T-helper 2 cell treated with Interferon-gamma antibody and Interleukin-4, amounts not matched to agents 100 ng/mL and 5 ng/mL, for 36 hours (primary cell): ENCODE results near the gene PDLIM1. TPM values are rescaled to one million over a fixed set of nuclear protein-coding genes. Genes with fewer than 3 reads are reported as not detected.
"Not testable (repeated sequence)": the region's sequence is repeated elsewhere in the genome, so short reads cannot be mapped to it uniquely, and the experiment has no call there.

Source experiments
- intact Hi-C: fragments of 100-400 bp; cut with micrococcal nuclease; formaldehyde crosslinking; loops from one replicate; pipeline ENCODE4 v1.15.1; 2023
- total RNA-seq: library from RNA; stranded (reverse); gene quantifications from 2 replicates; pipeline ENCODE4 v1.2.3, GENCODE V29; 2022

PDLIM1 gene
- total RNA-seq, 1 donor from 2014 or later: 42.4 TPM

DNA sequence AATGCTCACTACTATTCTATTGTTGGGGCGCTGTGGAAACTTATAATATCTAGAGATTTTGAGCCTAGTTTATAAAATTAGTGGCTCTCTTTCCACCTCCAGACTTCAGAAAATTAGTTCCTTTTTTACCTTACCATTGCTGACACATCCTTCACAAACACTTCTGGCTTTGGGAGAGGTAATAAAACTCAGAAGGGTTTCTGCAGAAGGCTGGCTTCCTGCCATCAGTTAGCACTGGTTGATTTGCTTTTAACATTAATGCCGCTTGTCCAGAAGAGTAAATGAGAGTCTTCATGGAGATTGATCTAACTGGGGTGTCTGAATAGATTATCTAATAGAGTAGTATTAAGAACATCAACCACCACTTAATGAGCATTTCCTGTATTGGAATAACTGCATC lies 76.4 kb downstream of the PDLIM1 start:
- intact Hi-C loops: no loop called here

DNA sequence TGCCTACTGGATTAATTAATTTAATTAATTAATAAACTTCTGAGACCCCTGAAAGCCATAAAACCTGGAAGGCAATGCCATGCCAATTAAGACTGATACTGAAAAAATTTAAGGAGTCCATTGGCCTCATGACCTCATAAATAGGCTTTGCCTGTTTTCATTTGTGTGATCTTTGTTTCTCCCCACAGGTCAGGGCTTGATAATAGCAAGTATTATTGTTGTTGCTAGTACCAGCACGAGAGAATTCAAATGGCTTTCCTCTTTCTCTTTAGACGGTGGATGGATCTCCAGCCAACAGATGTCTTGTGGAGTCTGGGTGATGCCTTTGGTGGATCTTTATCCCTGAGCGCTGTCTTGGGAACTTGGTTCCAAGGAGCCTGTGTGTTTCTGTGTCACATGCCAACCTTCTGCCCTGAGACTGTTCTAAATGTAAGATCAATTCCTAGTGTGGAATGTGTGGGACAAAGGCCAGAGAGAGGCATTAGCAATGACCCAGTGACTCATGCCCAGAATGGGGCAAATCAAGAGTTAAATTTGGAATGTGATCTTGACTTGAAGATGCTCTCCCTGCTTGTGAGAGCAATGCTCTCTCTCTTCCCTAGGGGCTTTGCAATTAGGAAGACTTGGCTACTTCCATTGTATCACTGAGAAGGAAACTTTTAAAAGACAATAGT lies 79.1 kb downstream of the PDLIM1 start:
- intact Hi-C loops: no loop called here

DNA sequence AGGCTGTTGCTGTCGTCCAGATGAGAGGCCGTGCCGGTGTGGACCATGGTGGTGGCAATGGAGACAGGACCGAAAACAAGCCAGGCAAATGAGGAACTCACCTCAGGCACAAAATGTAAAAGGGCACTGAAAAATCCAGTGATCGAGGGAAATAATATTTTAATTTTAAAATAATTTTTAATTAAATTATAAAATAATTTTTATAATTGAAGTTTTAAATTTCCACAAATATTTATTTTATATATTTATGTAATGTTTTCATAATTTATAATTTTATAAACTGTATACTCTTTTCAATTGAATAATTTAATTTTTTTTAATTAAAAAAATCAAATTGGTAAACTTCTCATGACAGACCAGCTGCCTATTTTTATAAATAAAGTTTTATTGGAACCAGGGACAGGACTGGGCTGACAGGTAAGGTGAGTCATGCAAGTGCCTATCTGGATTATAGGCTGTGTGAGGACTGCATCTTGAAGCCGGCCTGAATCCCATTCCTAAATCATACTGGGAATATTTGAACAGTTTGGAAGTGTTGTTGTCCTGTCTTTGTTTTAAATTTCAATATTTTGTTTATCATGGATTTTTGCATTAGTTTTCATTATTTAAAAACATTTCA lies 81.2 kb downstream of the PDLIM1 start:
- intact Hi-C loops: no loop called here

DNA sequence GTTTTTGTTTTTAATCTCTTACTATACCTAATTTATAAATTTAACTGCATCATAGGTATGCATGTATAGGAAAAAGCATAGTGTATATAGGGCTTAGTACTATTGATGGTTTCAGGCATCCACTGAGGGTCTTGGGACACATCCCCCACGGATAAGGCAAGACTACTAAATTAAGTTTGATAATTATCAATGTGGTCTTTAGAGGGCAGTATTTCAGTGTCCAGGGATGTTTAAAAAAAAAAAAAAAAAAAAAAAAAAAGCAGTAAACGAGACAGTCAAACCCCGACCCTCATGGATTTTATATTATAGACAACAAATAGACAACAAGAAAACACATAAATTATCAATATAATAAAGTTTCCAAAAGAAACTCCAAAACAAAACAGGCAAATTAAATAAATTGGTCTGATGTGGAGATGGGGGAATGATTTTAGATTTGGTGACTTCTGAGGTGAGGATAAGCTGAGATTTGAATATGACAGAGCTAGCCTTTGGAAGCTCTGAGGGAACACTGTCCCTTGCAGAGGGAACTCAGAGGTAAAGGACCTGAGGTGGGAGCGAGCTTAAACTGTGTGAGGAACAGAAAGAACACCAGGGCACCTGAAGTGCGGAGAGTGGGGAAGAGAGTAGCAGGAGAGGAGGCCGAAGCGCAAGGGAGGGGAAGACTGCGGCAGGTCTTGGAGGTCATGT lies 82.0 kb downstream of the PDLIM1 start:
- intact Hi-C loops: no loop called here

DNA sequence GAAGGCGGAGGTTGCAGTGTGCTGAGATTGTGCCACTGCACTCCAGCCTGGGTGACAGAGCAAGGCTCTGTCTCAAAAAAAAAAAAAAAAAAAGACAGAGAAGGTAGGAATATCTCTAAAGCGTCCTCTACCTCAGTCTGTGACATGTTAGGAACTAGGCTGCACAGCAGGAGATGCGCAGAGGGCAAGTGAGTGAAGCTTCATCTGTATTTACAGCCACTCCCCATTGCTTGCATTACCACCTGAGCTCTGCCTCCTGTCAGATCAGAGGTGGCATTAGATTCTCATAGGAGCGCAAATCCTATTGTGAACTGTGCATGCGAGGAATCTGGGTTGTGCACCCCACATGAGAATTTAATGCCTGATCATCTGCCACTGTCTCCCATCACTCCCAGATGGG lies 87.9 kb downstream of the PDLIM1 start:
- intact Hi-C loops: not testable (repeated sequence)

DNA sequence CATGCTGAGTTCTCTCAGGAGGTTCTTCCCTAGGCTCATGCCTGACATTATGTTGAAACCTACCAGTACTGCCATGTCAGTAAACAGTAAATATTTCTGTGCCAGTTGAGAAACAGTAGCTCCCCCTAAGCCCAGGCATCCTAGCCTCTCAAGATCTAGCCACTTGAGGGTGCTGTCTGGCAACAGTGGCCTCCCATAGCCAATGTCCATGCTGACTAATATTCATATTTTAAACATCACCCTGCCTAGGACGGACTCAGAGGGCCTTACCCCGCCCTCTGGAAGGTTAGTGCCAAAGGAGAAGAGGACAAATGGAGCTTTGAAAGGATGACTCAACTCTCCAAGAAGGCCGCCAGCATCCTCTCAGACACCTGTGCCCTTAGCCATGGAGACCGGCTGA lies 89.1 kb downstream of the PDLIM1 start:
- intact Hi-C loops: no loop called here

DNA sequence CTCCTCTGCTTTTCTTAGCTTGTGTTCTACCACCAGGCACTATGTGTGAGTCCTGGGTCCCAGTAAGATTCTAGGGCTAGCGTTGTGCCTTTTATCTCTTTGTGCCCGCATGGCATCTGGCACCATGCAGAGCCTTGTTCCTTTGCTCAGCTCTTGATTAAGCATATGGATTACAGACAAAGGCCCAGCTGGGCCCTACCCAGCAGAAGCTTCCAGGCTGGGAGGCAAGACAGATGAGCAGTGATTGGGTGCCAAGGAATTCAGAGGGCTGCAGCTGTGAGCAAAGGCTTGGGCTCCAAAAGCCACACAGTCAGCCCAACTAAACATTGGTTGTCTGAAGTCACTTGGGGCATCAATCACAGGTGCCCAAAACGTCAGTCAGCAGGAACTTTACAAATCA lies 94.8 kb downstream of the PDLIM1 start:
- intact Hi-C loops: no loop called here

DNA sequence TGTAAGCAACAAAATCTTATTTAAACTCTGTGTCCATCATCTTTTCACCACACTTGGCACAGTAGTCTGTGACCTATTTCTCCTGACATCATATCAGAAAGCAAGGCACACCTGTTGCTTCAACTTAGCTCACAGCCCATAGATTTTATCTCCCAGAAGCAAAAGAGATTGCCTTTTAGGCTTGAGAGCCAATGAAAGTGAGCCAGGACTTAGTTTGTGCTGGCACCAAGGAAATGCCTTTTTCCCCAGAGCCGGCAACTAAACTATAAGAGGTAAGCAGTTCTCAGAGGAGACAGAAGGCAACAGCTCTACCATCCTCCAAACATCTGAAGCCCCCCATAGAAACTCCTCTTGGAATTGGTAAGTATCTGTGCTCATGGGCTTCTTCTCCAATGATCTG lies 96.9 kb downstream of the PDLIM1 start, which contains the start of gene ACSM6:
Gene ACSM6, plus strand, starts transcription at position 295 of the 400 bp plus-strand sequence. CDS start 248 bp downstream, outside the sequence.
- intact Hi-C loops: no loop called here

DNA sequence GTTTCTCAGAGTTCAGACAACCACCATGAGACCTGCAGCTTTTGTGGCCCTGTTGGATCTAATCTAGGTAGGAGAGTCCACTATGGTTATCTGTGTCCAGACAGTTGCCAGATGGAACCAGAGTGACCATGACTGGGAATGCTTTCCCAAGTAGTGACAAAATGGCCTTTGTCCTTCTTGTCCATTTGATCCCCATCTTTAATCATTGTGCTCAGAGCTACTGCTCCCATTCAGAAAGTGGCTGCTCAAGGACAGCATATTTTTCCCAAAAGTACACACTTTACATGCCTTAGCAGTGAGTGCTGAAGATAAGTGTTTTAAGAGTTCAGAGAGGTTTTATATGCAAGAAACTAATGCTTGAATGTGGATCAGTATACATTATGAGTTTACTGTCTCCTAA lies 102.2 kb downstream of the PDLIM1 start:
- intact Hi-C loops: no loop called here

DNA sequence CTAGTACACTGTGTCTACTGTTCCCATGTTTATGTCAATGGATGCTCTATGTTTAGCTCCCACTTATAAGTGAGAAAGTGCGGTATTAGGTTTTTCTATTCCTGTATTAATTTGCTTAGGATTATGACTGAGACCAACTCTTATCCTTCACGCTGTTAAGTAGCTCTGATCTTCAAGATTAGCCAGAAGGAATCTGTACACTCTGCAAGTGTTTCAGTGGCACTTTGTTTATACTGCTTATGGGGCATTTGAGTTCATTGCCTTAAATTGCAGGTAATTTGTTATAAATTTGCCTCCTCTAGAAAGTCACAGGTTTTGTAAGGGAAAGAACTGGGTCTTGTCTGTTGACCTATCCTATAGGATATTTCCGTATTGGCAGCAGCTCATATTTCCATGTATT lies 103.2 kb downstream of the PDLIM1 start:
- intact Hi-C loops: no loop called here

Other genes starting within 250 kb of the PDLIM1 start
- gene CYP2C8, start 221.5 kb downstream of the PDLIM1 start, total RNA-seq: 0.23 and 0.30 TPM in 2 replicates
- not detected in 2 replicates for gene ACSM6, start 96.8 kb downstream of the PDLIM1 start, total RNA-seq